HepG2 (cell line): Measurements from ENCODE around the gene KIAA0232. TPM values are rescaled to one million over a fixed set of nuclear protein-coding genes. Genes with fewer than 3 reads are reported as not detected.
A peak's percentile ranks its signal among the peaks of the same experiment; 100 is the strongest.

Experiments used
- FOXP1 ChIP-seq, 2 experiments: fragments of 450-650 bp in 1 of 2; IDR thresholded peaks; 2 replicates each; pipeline ENCODE4 v1.6.1; 2017 to 2018; ENCODE audit warnings: antibody characterized with exemption in 1 of 2
- HCFC1 ChIP-seq: fragments of 150-350 bp; IDR thresholded peaks from 2 replicates; pipeline ENCODE4 v1.6.1; 2014; ENCODE audit warnings: low read depth, low read length
- SIN3A ChIP-seq: IDR thresholded peaks from 2 replicates; pipeline ENCODE4 v1.6.1; 2011; ENCODE audit warnings: low read depth, mild to moderate bottlenecking, control low read depth, low read length, borderline replicate concordance
- ZNF83 ChIP-seq: sonication (generic); formaldehyde crosslinking; IDR thresholded peaks from 2 replicates; pipeline ENCODE4 v1.4.0; 2020; ENCODE audit warnings: missing genetic modification reagents, mild to moderate bottlenecking, borderline replicate concordance
- polyA plus RNA-seq, 8 experiments: library from polyadenylated mRNA; depleted of rRNA in 3 of 8; stranded (reverse) in 7 of 8; unstranded in 1 of 8; fragments of >200 nt; fragmentation: Illumina TruSeq in 4 of 8; extraction: Trizol in 4 of 8; gene quantifications; 2 replicates each; pipeline versions ENCODE4 v1.2.1 to v1.2.3, GENCODE V29; 2011 to 2016; ENCODE audit warnings: low read depth in 4 of 8, missing spikeins in 1 of 8, mixed read lengths in 1 of 8; ENCODE audit not compliant: insufficient read depth in 1 of 8
- total RNA-seq, 5 experiments: library from RNA; depleted of rRNA; stranded (reverse); fragments of >200 nt; fragmentation: Illumina TruSeq; extraction: Trizol; gene quantifications; 2 replicates each; pipeline ENCODE4 v1.2.3, GENCODE V29; 2016; ENCODE audit warnings: low read depth in 1 of 5
- TF ChIP-seq, protein P1 (sequence below): sonication (generic); formaldehyde crosslinking; IDR thresholded peaks from 2 replicates; pipeline ENCODE4 v1.4.0; 2020; ENCODE audit warnings: mild to moderate bottlenecking, missing genetic modification reagents
- TF ChIP-seq, protein P2 (sequence below): sonication (generic); formaldehyde crosslinking; IDR thresholded peaks from one replicate; pipeline ENCODE4 v1.5.1; 2020; ENCODE audit warnings: mild to moderate bottlenecking, missing genetic modification reagents; ENCODE audit errors: not compliant biosample characterization
- TF ChIP-seq, protein P3 (sequence below): IDR thresholded peaks from 2 replicates; pipeline ENCODE4 v1.6.1; 2016; ENCODE audit warnings: mild to moderate bottlenecking, missing biosample characterization, missing genetic modification reagents
- TF ChIP-seq, protein P4 (sequence below): sonication (generic); formaldehyde crosslinking; IDR thresholded peaks from 2 replicates; pipeline ENCODE4 v1.4.0; 2020; ENCODE audit warnings: mild to moderate bottlenecking, missing genetic modification reagents

Gene KIAA0232
- total and polyA plus RNA-seq, 2 of the 13 experiments (the other 11 are each of a cell fraction or from before 2014, with no cell fraction given), result 7.8 to 17.1 TPM

DNA sequence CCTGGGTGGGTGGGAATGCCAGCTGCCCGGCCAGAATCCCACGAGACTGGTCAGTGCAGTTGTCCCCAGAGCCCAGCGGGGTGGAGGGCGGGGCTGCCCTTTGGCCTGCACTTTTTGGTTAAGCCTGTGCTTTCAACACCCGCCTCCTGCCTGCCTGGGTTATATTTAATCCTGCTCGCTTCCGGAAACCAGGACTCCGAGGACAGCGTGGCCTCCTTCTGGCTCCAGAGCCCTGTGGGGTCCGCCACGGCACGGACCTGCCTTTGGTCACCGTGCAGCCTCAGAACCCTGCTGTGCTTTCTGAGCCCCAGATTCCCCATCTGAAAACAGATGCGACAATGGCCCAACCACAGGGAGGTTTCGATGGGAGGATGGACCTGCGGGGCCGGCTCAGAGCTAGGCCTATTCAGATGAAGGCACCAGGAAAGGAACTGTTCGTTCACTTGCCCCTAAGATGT, 29.4 kb upstream of the KIAA0232 start (continued):
- TF ChIP-seq, protein P1, sequence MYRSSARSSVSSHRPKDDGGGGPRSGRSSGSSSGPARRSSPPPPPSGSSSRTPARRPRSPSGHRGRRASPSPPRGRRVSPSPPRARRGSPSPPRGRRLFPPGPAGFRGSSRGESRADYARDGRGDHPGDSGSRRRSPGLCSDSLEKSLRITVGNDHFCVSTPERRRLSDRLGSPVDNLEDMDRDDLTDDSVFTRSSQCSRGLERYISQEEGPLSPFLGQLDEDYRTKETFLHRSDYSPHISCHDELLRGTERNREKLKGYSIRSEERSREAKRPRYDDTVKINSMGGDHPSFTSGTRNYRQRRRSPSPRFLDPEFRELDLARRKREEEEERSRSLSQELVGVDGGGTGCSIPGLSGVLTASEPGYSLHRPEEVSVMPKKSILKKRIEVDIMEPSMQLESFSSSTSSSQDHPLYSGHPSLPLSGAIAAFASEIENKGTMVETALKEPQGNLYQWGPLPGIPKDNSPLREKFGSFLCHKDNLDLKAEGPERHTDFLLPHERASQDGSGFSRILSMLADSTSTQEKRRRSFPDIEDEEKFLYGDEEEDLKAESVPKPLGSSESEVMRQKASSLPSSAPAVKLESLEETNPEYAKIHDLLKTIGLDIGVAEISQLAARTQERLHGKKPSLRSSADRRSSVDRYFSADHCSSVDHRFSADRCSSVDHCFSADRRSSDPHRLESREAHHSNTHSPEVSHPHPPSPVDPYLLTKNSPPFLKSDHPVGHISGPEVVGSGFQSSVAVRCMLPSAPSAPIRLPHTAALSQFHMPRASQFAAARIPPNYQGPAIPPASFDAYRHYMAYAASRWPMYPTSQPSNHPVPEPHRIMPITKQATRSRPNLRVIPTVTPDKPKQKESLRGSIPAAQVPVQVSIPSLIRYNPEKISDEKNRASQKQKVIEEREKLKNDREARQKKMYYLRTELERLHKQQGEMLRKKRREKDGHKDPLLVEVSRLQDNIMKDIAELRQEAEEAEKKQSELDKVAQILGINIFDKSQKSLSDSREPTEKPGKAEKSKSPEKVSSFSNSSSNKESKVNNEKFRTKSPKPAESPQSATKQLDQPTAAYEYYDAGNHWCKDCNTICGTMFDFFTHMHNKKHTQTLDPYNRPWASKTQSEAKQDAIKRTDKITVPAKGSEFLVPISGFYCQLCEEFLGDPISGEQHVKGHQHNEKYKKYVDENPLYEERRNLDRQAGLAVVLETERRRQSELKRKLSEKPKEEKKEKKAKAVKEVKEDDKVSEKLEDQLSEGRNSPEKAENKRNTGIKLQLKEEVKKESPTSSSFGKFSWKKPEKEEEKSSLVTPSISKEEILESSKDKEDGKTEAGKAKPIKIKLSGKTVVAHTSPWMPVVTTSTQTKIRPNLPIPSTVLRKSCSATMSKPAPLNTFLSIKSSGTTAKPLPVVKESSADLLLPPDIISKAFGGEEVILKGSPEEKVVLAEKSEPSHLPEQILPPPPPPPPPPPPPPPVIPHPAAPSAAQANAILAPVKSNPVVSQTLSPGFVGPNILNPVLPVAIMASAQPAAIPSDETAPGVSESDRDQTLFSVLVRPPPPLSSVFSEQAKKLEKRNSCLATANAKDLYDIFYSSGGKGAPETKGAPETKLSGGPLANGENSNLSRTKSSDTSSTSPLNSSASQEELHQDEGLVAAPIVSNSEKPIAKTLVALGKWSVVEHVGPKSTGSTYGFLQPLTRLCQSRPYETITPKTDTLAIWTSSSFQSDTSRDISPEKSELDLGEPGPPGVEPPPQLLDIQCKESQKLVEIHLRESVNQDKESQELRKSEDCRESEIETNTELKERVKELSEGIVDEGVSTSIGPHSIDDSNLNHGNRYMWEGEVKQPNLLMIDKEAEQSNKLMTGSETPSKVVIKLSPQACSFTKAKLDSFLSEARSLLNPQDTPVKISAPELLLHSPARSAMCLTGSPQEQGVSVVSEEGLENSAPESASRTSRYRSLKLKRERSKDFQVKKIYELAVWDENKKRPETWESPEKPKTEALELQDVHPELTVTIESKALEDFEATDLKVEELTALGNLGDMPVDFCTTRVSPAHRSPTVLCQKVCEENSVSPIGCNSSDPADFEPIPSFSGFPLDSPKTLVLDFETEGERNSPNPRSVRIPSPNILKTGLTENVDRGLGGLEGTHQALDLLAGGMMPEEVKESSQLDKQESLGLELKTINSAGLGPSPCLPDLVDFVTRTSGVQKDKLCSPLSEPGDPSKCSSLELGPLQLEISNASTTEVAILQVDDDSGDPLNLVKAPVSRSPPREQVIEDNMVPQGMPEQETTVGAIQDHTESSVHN (CRISPR knock-in tag), result no peak
- TF ChIP-seq ZNF83 (CRISPR knock-in tag), result no peak; the same call in 1 of the 2 replicates
- peak; percentile 73; the same call in 1 of the 2 replicates for TF ChIP-seq SIN3A
- TF ChIP-seq, protein P2, sequence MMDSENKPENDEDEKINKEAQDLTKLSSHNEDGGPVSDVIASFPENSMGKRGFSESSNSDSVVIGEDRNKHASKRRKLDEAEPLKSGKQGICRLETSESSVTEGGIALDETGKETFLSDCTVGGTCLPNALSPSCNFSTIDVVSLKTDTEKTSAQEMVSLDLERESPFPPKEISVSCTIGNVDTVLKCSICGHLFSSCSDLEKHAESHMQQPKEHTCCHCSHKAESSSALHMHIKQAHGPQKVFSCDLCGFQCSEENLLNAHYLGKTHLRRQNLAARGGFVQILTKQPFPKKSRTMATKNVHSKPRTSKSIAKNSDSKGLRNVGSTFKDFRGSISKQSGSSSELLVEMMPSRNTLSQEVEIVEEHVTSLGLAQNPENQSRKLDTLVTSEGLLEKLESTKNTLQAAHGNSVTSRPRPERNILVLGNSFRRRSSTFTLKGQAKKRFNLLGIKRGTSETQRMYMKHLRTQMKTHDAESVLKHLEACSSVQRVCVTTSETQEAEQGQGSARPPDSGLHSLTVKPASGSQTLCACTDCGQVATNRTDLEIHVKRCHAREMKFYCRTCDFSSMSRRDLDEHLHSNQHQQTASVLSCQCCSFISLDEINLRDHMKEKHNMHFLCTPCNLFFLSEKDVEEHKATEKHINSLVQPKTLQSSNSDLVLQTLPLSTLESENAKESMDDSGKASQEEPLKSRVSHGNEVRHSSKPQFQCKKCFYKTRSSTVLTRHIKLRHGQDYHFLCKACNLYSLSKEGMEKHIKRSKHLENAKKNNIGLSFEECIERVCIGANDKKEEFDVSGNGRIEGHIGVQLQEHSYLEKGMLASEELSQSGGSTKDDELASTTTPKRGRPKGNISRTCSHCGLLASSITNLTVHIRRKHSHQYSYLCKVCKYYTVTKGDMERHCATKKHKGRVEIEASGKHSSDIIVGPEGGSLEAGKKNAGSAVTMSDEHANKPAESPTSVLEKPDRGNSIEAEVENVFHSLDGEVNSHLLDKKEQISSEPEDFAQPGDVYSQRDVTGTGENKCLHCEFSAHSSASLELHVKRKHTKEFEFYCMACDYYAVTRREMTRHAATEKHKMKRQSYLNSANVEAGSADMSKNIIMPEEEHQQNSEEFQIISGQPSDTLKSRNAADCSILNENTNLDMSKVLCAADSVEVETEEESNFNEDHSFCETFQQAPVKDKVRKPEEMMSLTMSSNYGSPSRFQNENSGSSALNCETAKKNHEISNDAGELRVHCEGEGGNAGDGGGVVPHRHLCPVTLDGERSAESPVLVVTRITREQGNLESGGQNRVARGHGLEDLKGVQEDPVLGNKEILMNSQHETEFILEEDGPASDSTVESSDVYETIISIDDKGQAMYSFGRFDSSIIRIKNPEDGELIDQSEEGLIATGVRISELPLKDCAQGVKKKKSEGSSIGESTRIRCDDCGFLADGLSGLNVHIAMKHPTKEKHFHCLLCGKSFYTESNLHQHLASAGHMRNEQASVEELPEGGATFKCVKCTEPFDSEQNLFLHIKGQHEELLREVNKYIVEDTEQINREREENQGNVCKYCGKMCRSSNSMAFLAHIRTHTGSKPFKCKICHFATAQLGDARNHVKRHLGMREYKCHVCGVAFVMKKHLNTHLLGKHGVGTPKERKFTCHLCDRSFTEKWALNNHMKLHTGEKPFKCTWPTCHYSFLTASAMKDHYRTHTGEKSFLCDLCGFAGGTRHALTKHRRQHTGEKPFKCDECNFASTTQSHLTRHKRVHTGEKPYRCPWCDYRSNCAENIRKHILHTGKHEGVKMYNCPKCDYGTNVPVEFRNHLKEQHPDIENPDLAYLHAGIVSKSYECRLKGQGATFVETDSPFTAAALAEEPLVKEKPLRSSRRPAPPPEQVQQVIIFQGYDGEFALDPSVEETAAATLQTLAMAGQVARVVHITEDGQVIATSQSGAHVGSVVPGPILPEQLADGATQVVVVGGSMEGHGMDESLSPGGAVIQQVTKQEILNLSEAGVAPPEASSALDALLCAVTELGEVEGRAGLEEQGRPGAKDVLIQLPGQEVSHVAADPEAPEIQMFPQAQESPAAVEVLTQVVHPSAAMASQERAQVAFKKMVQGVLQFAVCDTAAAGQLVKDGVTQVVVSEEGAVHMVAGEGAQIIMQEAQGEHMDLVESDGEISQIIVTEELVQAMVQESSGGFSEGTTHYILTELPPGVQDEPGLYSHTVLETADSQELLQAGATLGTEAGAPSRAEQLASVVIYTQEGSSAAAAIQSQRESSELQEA (CRISPR knock-in tag), result peak; percentile 61
- TF ChIP-seq FOXP1 (IDR thresholded peaks at IDR 0.05), result no peak
- peak; percentile 40; the same call in 1 of the 2 replicates for TF ChIP-seq FOXP1 (CRISPR knock-in tag; IDR thresholded peaks at IDR 0.05)
- no peak for TF ChIP-seq HCFC1
- TF ChIP-seq, protein P3, sequence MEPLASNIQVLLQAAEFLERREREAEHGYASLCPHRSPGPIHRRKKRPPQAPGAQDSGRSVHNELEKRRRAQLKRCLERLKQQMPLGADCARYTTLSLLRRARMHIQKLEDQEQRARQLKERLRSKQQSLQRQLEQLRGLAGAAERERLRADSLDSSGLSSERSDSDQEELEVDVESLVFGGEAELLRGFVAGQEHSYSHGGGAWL (CRISPR knock-in tag), result peak; percentile 68; the same call in 1 of the 2 replicates
- TF ChIP-seq, protein P4, sequence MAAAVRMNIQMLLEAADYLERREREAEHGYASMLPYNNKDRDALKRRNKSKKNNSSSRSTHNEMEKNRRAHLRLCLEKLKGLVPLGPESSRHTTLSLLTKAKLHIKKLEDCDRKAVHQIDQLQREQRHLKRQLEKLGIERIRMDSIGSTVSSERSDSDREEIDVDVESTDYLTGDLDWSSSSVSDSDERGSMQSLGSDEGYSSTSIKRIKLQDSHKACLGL (CRISPR knock-in tag), result peak; percentile 59; the same call in 1 of the 2 replicates
